OCI-LY1 (cell line): ENCODE measurements around the gene HMGXB3.

Experiments
- EZH2 ChIP-seq: fragments of 200-600 bp; sonication (generic), shearing (Covaris generic); IDR thresholded peaks from 2 replicates; pipeline ENCODE4 v1.8.0; 2017; ENCODE audit warnings: borderline replicate concordance, mixed run types, mild to moderate bottlenecking, antibody characterized with exemption, low read length, moderate library complexity, mixed read lengths
- TF ChIP-seq, protein P1 (sequence below): fragments of 200-600 bp; sonication (generic), shearing (Covaris generic); IDR thresholded peaks from 2 replicates; pipeline ENCODE4 v1.5.1; 2017; ENCODE audit warnings: mild to moderate bottlenecking, antibody characterized with exemption, low read length, moderate library complexity, mixed read lengths

DNA sequence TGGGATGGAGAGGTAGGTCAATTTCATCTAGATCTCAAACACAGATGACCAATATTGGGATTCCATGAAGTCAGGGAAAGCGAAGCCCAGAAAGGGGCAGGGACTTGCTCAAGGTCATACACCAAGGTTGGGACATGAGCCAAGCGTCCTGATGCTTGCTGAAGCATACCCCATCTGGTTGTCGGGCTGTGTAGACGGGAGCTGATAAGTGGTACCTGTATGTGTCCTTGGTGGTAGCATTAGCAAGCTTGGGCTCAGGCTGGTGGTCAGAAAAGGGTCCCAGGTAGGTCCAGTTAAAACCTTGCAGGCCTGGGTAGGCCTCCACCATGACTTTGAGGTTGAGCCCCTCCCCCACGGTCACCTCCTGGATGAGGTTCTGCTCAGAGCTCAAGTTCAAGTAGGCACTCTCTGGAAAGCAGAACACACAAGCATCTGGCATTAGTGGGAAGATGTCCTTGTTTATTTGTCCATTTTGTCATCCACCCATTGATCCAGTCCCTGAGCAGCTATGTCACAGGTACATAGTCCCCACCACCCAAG lies 72.6 kb downstream of the HMGXB3 start:
- TF ChIP-seq, protein P1, sequence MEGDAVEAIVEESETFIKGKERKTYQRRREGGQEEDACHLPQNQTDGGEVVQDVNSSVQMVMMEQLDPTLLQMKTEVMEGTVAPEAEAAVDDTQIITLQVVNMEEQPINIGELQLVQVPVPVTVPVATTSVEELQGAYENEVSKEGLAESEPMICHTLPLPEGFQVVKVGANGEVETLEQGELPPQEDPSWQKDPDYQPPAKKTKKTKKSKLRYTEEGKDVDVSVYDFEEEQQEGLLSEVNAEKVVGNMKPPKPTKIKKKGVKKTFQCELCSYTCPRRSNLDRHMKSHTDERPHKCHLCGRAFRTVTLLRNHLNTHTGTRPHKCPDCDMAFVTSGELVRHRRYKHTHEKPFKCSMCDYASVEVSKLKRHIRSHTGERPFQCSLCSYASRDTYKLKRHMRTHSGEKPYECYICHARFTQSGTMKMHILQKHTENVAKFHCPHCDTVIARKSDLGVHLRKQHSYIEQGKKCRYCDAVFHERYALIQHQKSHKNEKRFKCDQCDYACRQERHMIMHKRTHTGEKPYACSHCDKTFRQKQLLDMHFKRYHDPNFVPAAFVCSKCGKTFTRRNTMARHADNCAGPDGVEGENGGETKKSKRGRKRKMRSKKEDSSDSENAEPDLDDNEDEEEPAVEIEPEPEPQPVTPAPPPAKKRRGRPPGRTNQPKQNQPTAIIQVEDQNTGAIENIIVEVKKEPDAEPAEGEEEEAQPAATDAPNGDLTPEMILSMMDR = no peak
- TF ChIP-seq EZH2 = no peak
